CD4-positive, alpha-beta T cell (primary cell): ENCODE measurements around the gene URB2. TPM values are rescaled to one million over a fixed set of nuclear protein-coding genes. Genes with fewer than 3 reads are reported as not detected.

Experiments used
- ATAC-seq: fragments of 200-7000 bp; cut with Tn5 transposase; one replicate; pipeline ENCODE4 v1.10.0; 2022; ENCODE audit warnings: mild to moderate bottlenecking; ENCODE audit not compliant: poor library complexity
- CTCF ChIA-PET: fragments of 350-600 bp; sonication (Branson Sonifier 250); formaldehyde crosslinking; loops from one replicate; lab custom pipeline; 2021; ENCODE audit warnings: antibody characterized with exemption, inconsistent platforms; lab: Charles Lee
- POLR2A ChIA-PET: fragments of 350-600 bp; sonication (Branson Sonifier 250); formaldehyde crosslinking; loops from one replicate; lab custom pipeline; 2021; ENCODE audit warnings: antibody characterized with exemption, inconsistent platforms; lab: Charles Lee
- DNase-seq, 14 experiments: peaks; one replicate each; pipeline ENCODE4 v3.0.0-alpha.2; 2013 to 2020; ENCODE audit warnings: mixed read lengths in 2 of 14
- H3K27ac ChIP-seq, 2 donors: one replicate each; pipeline versions ENCODE4 v1.5.1 to v1.7.0; 2013; ENCODE audit warnings: low read length in 2 of 2, low read depth in 1 of 2, mild to moderate bottlenecking in 1 of 2
- H3K27me3 ChIP-seq, 2 experiments: 1 replicate in 1 of 2; 2 replicates in 1 of 2; pipeline versions ENCODE4 v1.6.1 to v1.7.0; 2013; ENCODE audit warnings: low read length in 2 of 2, control low read depth in 1 of 2, mild to moderate bottlenecking in 1 of 2, moderate library complexity in 1 of 2; ENCODE audit not compliant: insufficient read depth in 2 of 2, control insufficient read depth in 1 of 2
- H3K36me3 ChIP-seq: one replicate; pipeline ENCODE4 v1.6.1; 2013; ENCODE audit warnings: low read length, control low read depth; ENCODE audit not compliant: insufficient read depth
- H3K4me1 ChIP-seq: one replicate; pipeline ENCODE4 v1.6.1; 2013; ENCODE audit warnings: low read length, control low read depth; ENCODE audit not compliant: insufficient read depth
- H3K4me3 ChIP-seq: one replicate; pipeline ENCODE4 v1.5.1; 2013; ENCODE audit warnings: mild to moderate bottlenecking, low read length, moderate library complexity
- H3K9me3 ChIP-seq, 2 experiments: 1 replicate in 1 of 2; 2 replicates in 1 of 2; pipeline versions ENCODE4 v1.6.1 to v1.7.0; 2013; ENCODE audit warnings: low read length in 2 of 2, mild to moderate bottlenecking in 2 of 2, control low read depth in 1 of 2, moderate library complexity in 1 of 2; ENCODE audit not compliant: control insufficient read depth in 1 of 2, insufficient read depth in 1 of 2
- H3K27ac Mint-ChIP-seq: one replicate; pipeline ENCODE4 v1.8.0; 2020; ENCODE audit warnings: mixed read lengths
- H3K27me3 Mint-ChIP-seq: one replicate; pipeline ENCODE4 v1.8.0; 2021; ENCODE audit warnings: mixed read lengths
- H3K36me3 Mint-ChIP-seq: one replicate; pipeline ENCODE4 v1.8.0; 2021; ENCODE audit warnings: low read depth, mixed read lengths
- H3K4me1 Mint-ChIP-seq: one replicate; pipeline ENCODE4 v1.8.0; 2021; ENCODE audit warnings: low read depth, mixed read lengths
- H3K4me3 Mint-ChIP-seq: one replicate; pipeline ENCODE4 v1.8.0; 2020; ENCODE audit warnings: mild to moderate bottlenecking, mixed read lengths
- H3K9me3 Mint-ChIP-seq: one replicate; pipeline ENCODE4 v1.8.0; 2020; ENCODE audit warnings: mixed read lengths
- intact Hi-C, 2 experiments: fragments of 100-400 bp; cut with DNase I in 1 of 2; cut with micrococcal nuclease in 1 of 2; formaldehyde crosslinking; loops; one replicate each; pipeline versions ENCODE4 v1.15.1 to v1.9.0; 2023 to 2025; cut with DNase I, micrococcal nuclease
- total RNA-seq, 174 experiments: library from RNA in 2 of 174; stranded (reverse) in 2 of 174; gene quantifications; one replicate each; pipeline ENCODE4 v1.2.3 and lab custom pipeline; 2021 to 2026
- TF ChIP-seq, protein P1 (sequence below): fragments of 200-600 bp; IDR thresholded peaks from one replicate; pipeline ENCODE4 v1.8.0; 2022; ENCODE audit warnings: antibody characterized with exemption, mild to moderate bottlenecking

Gene URB2
- total RNA-seq, 2 experiments from 2014 or later: 4.1 to 4.2 TPM

GRCh38 chr1:229625071-229625914, 754 bp upstream of the URB2 start:
- Histone ChIP-seq H3K36me3 (no peaks in the 10 kb centered on the region), H3K27me3 (no peaks in the 10 kb centered on the region), H3K27ac (no peak overlapping the region), H3K4me3 (peak overlapping the region; percentile 93), H3K9me3 (no peaks in the 10 kb centered on the region), H3K4me1 (peaks cover 26% of the 10 kb centered on the region)
- TF ChIP-seq, protein P1, sequence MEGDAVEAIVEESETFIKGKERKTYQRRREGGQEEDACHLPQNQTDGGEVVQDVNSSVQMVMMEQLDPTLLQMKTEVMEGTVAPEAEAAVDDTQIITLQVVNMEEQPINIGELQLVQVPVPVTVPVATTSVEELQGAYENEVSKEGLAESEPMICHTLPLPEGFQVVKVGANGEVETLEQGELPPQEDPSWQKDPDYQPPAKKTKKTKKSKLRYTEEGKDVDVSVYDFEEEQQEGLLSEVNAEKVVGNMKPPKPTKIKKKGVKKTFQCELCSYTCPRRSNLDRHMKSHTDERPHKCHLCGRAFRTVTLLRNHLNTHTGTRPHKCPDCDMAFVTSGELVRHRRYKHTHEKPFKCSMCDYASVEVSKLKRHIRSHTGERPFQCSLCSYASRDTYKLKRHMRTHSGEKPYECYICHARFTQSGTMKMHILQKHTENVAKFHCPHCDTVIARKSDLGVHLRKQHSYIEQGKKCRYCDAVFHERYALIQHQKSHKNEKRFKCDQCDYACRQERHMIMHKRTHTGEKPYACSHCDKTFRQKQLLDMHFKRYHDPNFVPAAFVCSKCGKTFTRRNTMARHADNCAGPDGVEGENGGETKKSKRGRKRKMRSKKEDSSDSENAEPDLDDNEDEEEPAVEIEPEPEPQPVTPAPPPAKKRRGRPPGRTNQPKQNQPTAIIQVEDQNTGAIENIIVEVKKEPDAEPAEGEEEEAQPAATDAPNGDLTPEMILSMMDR: no peak
- H3K27ac Mint-ChIP-seq: peak overlapping the region; percentile 81
- ATAC-seq: peak; percentile 25
- intact Hi-C loops: loop anchor here (5.0 to 10.0 kb wide), 7 partner anchors 68 to 1890 kb away; partner anchors contain the start of genes GALNT2 (in 2 of the 2), ABCB10 (in 1 of the 2), JMJD4 (in 1 of the 2) and NUP133 (in 1 of the 2)
- H3K4me1 Mint-ChIP-seq: peaks cover 68% of the 10 kb centered on the region
- peaks cover 18% of the 10 kb centered on the region for H3K36me3 Mint-ChIP-seq
- CTCF ChIA-PET: interaction anchor here (4.9 kb wide), 1 partner anchor 66 kb away, joined by 29 read pairs; the partner anchor contains the start of gene ABCB10
- POLR2A ChIA-PET: interaction anchor here (1.1 to 8.3 kb wide), 3 partner anchors 67 to 442 kb away, joined by 3 to 85 read pairs (median 5); partner anchors contain the start of genes ABCB10, GALNT2 and NUP133
- H3K27me3 Mint-ChIP-seq: no peaks in the 10 kb centered on the region
- DNase-seq: peak; percentile 4 to 71 (median 30)
- peak overlapping the region; percentile 93 for H3K4me3 Mint-ChIP-seq
- H3K9me3 Mint-ChIP-seq: no peaks in the 10 kb centered on the region

GRCh38 chr1:229627003-229627402, 956 bp downstream of the URB2 start:
- no peaks in the 10 kb centered on the region for H3K9me3 ChIP-seq
- Mint-ChIP-seq H3K27ac (peak overlapping the region; percentile 91), H3K4me3 (peak overlapping the region; percentile 99), H3K9me3 (no peaks in the 10 kb centered on the region), H3K36me3 (peaks cover 22% of the 10 kb centered on the region), H3K4me1 (peaks cover 55% of the 10 kb centered on the region), H3K27me3 (no peaks in the 10 kb centered on the region)
- H3K36me3 ChIP-seq: no peaks in the 10 kb centered on the region
- ChIA-PET CTCF (interaction anchor here (1.5 to 4.9 kb wide), 2 partner anchors 34 to 68 kb away, joined by 3 to 29 read pairs; partner anchors contain the start of gene ABCB10), POLR2A (interaction anchor here (0.8 to 8.3 kb wide), 2 partner anchors 69 to 119 kb away, joined by 3 to 85 read pairs; partner anchors contain the start of genes ABCB10 and NUP133)
- ATAC-seq (no peak), DNase-seq (no peak)
- TF ChIP-seq, protein P1: no peak
- H3K4me1 ChIP-seq: peaks cover 26% of the 10 kb centered on the region
- H3K4me3 ChIP-seq: peak overlapping the region; percentile 93
- H3K27me3 ChIP-seq: no peaks in the 10 kb centered on the region
- intact Hi-C loops: loop anchor here (2.0 to 10.0 kb wide), 10 partner anchors 70 to 1900 kb away; partner anchors contain the start of genes GALNT2 (in 2 of the 2), ABCB10 (in 1 of the 2), CCSAP (in 1 of the 2) and COG2 (in 1 of the 2)
- peak overlapping the region in 1 of 2 donors; percentile 67 for H3K27ac ChIP-seq

DNA sequence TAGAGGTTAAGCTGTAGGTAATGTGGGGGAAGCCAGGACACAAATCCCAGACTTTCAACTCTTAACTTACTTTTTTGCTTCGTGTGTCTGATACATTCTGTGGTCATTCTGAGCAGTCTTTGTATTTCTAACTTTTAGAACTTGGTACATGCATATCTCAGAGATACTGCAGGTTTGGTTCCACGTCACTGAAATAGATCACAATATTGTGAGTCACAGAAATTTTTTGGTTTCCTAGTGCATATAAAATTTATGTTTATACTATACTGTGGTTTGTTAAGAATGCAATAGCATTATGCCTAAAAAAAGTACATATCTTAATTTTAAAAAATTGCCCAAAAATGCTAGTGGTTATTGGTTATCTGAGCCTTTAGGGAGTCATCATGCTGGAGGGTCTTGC, 3.2 kb downstream of the URB2 start:
- Histone ChIP-seq H3K9me3 (no peaks in the 10 kb centered on the region), H3K27me3 (no peaks in the 10 kb centered on the region), H3K4me3 (no peak overlapping the region), H3K36me3 (no peaks in the 10 kb centered on the region), H3K27ac (no peak overlapping the region), H3K4me1 (peaks cover 16% of the 10 kb centered on the region)
- no peak overlapping the region for H3K27ac Mint-ChIP-seq
- H3K36me3 Mint-ChIP-seq: peaks cover 35% of the 10 kb centered on the region
- TF ChIP-seq, protein P1: no peak
- peaks cover 44% of the 10 kb centered on the region for H3K4me1 Mint-ChIP-seq
- intact Hi-C loops: loop anchor here (5.0 to 10.0 kb wide), 7 partner anchors 72 to 1894 kb away; partner anchors contain the start of genes GALNT2 (in 2 of the 2), ABCB10 (in 1 of the 2), JMJD4 (in 1 of the 2) and NUP133 (in 1 of the 2)
- ATAC-seq: no peak
- H3K9me3 Mint-ChIP-seq: no peaks in the 10 kb centered on the region
- POLR2A ChIA-PET: interaction anchor here (8.3 kb wide), 1 partner anchor 71 kb away, joined by 85 read pairs; the partner anchor contains the start of gene ABCB10
- CTCF ChIA-PET: no interaction called here
- no peak for DNase-seq
- no peaks in the 10 kb centered on the region for H3K27me3 Mint-ChIP-seq
- no peak overlapping the region for H3K4me3 Mint-ChIP-seq
